ENCODE results near the gene BBIP1.
"Not testable (repeated sequence)": the region's sequence is repeated elsewhere in the genome, so short reads cannot be mapped to it uniquely, and the experiment has no call there.

Gene BBIP1

GRCh38 chr10:110923856-110924493 is 5.0 kb upstream of the BBIP1 start:
- DNase-seq (ENCODE audit: low spot score) = no peak

GRCh38 chr10:110919971-110920881 is 1.2 kb upstream of the BBIP1 start:
- no peak for DNase-seq (ENCODE audit: low spot score)

DNA sequence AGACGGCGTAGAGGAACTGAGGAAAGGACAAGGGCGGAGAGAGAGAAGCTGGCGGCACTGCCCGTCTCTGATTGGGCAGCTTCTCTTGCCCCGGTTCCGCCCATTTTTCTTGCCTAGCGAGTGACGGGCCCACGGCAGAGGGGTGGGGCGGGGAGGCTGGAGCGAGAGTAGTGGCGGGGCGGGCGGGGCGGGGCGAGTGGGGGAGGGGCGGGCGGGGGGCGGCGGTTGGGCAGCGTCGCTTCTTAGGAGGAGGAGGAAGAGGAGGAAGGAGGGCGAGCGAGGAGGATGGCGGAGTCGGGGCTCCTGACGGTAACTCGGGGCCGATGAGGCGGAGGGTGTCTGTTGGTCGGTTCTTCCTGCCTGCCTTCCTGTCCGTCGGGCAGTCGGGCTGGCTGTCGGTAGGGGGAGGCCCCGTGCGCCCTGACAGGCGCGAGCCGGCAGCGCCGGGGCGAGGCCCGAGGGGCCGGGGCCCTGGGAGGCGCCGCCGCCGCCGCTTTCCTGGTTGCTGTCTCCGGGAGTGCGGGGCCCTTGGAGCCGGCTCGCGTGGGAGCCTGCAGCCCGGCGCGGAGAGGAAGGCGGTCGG is 460 bp upstream of the BBIP1 start, which contains the start of gene SHOC2:
Gene SHOC2, plus strand, starts transcription at position 256 of the 583 bp plus-strand sequence. CDS start 44,755 bp downstream, outside the sequence.
- DNase-seq (ENCODE audit: low spot score) = peak; percentile 15

GRCh38 chr10:110918269-110918642 is 724 bp downstream of the BBIP1 start:
- DNase-seq (ENCODE audit: low spot score) = peak; percentile 92

GRCh38 chr10:110916554-110917346 is 2.2 kb downstream of the BBIP1 start:
- DNase-seq (ENCODE audit: low spot score) = no peak

DNA sequence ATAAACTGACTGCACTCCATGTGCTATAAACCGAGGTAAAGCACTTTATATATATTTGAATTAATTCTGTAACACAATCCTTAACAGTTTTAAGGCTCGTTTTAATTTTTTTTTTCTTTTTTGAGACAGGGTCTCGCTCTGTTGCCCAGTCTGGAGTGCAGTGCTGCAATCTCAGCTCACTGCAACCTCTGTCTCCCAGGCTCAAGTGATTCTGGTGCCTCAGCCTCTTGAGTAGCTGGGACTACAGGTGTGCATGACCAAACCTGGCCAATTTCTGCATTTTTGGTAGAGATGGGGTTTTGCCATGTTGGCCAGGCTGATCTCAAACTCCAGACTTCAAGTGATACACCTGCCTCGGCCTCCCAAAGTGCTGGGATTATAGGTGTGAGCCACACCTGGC is 3.4 kb downstream of the BBIP1 start:
- not testable (repeated sequence) for DNase-seq (ENCODE audit: low spot score)

- no peak for DNase-seq (ENCODE audit: low spot score)
These were observed 3.9 kb downstream of the BBIP1 start for GRCh38 chr10:110915035-110915434.

DNA sequence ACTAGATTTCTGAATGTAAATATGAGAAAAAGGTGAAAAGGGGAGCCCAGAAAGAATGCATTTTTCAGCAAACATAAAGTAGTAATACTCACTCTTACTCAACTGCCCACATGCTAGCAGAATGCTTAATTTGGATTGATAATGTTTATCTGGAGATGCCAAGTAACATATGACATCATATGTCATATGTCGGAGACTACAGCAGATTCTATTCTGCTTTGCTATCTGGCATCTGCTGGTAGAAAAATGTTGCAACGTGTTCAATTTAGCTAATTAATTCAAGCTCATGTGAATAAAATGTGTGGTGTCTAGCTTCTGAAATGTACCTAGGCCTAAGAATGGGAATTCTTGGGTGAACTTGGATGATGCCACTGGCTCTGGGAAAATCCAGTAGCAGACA is 4.5 kb downstream of the BBIP1 start:
- no peak for DNase-seq (ENCODE audit: low spot score)

DNA sequence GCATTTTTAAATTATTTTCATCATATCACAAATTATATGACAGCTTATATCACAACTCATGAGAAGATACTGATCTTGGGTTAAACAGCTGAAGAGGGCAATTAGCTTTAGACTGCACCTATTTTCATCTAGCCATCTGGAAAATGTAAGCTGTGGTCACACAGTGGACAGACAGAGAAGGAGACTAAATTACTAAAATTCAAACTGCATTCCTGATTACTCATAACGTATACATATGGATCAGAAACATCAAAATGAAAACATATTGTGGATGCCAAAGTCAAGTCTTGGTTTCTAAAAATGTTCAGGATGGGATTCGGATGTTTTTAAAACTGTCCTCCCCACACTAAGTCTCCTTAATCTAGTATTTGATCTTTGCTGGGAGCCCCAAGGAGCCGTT is 6.6 kb downstream of the BBIP1 start:
- DNase-seq (ENCODE audit: low spot score) = no peak

GRCh38 chr10:110910138-110910537 is 8.8 kb downstream of the BBIP1 start:
- DNase-seq (ENCODE audit: low spot score) = no peak

- no peak for DNase-seq (ENCODE audit: low spot score)
These were observed 15.4 kb downstream of the BBIP1 start for GRCh38 chr10:110903280-110904278.

DNA sequence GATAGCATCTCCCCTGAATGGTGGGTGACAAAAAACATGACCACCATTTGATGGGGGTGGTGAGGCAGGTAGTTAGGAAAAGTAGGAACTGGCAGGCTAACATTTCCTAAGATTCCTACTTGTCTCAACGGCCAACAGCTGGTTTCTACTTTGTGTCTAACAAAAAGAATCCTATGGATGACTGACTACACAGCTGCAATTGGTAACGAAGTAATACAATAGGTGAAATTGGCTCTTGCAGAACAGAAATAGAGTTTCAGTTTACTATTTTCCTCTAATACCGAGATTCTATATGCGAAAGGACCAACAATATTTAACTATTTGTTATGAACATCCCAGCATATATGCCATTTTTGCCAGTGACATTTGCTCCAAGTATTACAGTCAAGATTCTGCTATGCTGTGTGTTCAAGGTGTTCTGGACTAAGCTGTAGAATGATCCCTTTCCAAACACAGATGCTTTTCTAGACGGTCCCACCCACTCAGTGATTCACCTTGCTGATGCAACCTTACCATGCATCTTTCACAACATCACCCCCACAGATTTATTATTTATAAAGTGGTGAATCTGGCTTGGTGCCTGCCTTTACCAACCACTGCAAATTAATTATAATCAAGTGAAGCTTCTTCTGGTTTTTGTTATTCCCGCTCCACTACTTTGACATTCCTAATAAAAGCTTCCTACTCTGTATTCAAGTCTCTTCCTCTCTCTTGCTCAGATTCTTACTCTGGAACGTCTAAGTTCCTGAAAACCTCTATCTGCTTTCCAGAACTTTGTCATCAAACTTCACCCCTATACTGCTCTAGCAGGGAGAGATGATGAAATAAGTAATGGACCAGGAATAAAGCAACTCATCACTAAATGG is 16.8 kb downstream of the BBIP1 start:
- no peak for DNase-seq (ENCODE audit: low spot score)

- no peak for DNase-seq (ENCODE audit: low spot score)
These were observed 18.0 kb downstream of the BBIP1 start for GRCh38 chr10:110900983-110901382.

DNA sequence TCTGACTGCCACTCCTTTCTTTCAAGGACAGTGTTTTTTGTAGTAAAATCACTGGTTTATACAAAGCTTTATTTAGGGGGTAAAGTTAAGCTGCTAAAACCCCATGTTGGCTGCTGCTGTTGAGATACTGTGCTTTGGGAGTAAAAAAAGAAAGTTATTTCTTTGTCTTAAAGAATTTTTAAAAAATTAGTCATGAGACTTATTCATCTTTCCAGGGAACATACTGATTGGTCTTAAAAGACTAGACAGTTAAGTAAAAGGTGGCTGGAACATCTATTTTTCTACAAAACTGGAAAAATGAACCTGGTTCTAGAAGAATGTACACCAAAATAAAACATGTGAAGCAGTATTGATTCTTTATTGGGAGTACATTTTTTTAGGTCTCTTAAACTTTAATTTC is 20.6 kb downstream of the BBIP1 start:
- no peak for DNase-seq (ENCODE audit: low spot score)

GRCh38 chr10:110897184-110897583 is 21.8 kb downstream of the BBIP1 start:
- DNase-seq (ENCODE audit: low spot score) = no peak

- DNase-seq (ENCODE audit: low spot score) = peak; percentile 33
These were observed 25.3 kb downstream of the BBIP1 start for GRCh38 chr10:110893559-110894179.

DNA sequence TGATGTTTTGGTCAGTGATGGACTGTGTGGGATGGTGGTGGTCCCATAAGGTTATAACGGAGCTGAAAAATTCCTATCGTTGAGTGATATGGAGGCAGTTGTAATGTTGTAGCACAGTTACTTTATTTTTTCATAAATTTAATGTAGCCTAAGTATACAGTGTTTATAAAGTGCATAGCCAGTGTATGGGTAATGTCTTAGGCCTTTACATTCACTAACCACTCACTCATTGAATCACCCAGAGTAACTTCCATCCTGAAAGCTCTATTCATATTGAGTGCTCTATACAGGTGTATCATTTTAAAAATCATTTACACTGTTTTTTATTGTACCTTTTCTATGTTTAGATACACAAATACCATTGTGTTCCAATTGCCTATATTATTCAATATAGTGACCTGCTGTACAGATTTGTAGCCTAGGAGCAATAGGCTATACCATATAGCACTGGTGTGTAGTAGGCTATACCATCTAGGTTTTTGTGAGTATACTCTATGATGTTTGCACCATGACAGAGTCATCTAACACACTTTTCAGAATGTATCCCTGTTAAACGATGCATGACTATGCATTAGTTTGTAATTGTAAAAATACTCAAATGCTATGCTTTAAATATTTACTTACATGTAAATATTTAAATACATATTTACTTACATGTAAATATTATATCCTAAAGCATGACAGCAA is 26.2 kb downstream of the BBIP1 start:
- no peak for DNase-seq (ENCODE audit: low spot score)

DNA sequence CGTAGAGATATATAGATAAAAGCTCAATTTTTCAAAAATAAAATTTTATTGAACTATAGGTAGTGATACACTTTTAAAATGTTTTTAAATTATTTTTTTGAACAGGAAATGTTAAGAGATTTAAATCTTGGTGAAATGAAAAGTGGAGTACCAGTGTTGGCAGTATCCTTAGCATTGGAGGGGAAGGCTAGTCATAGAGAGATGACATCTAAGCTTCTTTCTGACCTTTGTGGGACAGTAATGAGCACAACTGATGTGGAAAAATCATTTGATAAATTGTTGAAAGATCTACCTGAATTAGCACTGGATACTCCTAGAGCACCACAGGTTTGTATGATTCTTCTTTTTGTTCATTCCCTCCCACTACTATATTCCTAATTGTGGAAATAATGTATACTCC is 31.4 kb downstream of the BBIP1 start:
- no peak for DNase-seq (ENCODE audit: low spot score)
